Measurements from ENCODE around the gene UBL5.
A peak's percentile ranks its signal among the peaks of the same experiment; 100 is the strongest.

UBL5 gene

GRCh38 chr19:9792206-9793070, 35.3 kb upstream of the UBL5 start:
- Histone ChIP-seq H3K79me2 (ENCODE audit: control insufficient read depth, low read length) (no peaks in the 10 kb centered on the region), H3K36me3 (ENCODE audit: control insufficient read depth, low read length) (no peaks in the 10 kb centered on the region), H3F3A (ENCODE audit: control insufficient read depth, insufficient read depth) (peaks cover 8% of the 10 kb centered on the region), H3K27me3 (ENCODE audit: control insufficient read depth, low read length) (no peaks in the 10 kb centered on the region), H3K9me2 (replicated peaks; ENCODE audit: control insufficient read depth, low read length) (no peaks in the 10 kb centered on the region), H3K4me3 (ENCODE audit: low read length) (peak overlapping the region; percentile 96), H4K20me1 (ENCODE audit: control insufficient read depth, insufficient read depth, low read depth, low read length) (no peaks in the 10 kb centered on the region), H3K27ac (ENCODE audit: low read depth, low read length) (peak overlapping the region; percentile 41), H3K9me3 (ENCODE audit: control insufficient read depth, insufficient read depth, low read length) (no peaks in the 10 kb centered on the region), H3K4me2 (ENCODE audit: low read length) (peak overlapping the region; percentile 99), H3K4me1 (ENCODE audit: control insufficient read depth, low read length) (peaks cover 16% of the 10 kb centered on the region)
- TF ChIP-seq CTCF (IDR thresholded peaks at IDR 0.05; ENCODE audit: low read depth, low read length, poor library complexity, severe bottlenecking) = no peak
- TF ChIP-seq EZH2phosphoT487 (IDR thresholded peaks at IDR 0.05; ENCODE audit: borderline replicate concordance, low read length) = no peak

GRCh38 chr19:9793071-9793591, 34.6 kb upstream of the UBL5 start:
- peaks cover 8% of the 10 kb centered on the region for H3F3A ChIP-seq (ENCODE audit: control insufficient read depth, insufficient read depth)
- H3K27me3 ChIP-seq (ENCODE audit: control insufficient read depth, low read length) = no peaks in the 10 kb centered on the region
- H3K4me1 ChIP-seq (ENCODE audit: control insufficient read depth, low read length) = peaks cover 16% of the 10 kb centered on the region
- H3K4me3 ChIP-seq (ENCODE audit: low read length) = peak overlapping the region; percentile 96
- H3K36me3 ChIP-seq (ENCODE audit: control insufficient read depth, low read length) = no peaks in the 10 kb centered on the region
- H3K79me2 ChIP-seq (ENCODE audit: control insufficient read depth, low read length) = no peaks in the 10 kb centered on the region
- H3K9me2 ChIP-seq (replicated peaks; ENCODE audit: control insufficient read depth, low read length) = no peaks in the 10 kb centered on the region
- H3K4me2 ChIP-seq (ENCODE audit: low read length) = peak overlapping the region; percentile 99
- TF ChIP-seq CTCF (IDR thresholded peaks at IDR 0.05; ENCODE audit: low read depth, low read length, poor library complexity, severe bottlenecking) = no peak
- no peak for TF ChIP-seq EZH2phosphoT487 (IDR thresholded peaks at IDR 0.05; ENCODE audit: borderline replicate concordance, low read length)
- no peaks in the 10 kb centered on the region for H3K9me3 ChIP-seq (ENCODE audit: control insufficient read depth, insufficient read depth, low read length)
- no peaks in the 10 kb centered on the region for H4K20me1 ChIP-seq (ENCODE audit: control insufficient read depth, insufficient read depth, low read depth, low read length)
- peak overlapping the region; percentile 41; the same call in 1 of the 2 replicates for H3K27ac ChIP-seq (ENCODE audit: low read depth, low read length)

- H3K4me1 ChIP-seq (ENCODE audit: control insufficient read depth, low read length) = peaks cover 14% of the 10 kb centered on the region
- H4K20me1 ChIP-seq (ENCODE audit: control insufficient read depth, insufficient read depth, low read depth, low read length) = no peaks in the 10 kb centered on the region
- TF ChIP-seq EZH2phosphoT487 (IDR thresholded peaks at IDR 0.05; ENCODE audit: borderline replicate concordance, low read length) = no peak
- peak; percentile 86 for TF ChIP-seq CTCF (IDR thresholded peaks at IDR 0.05; ENCODE audit: low read depth, low read length, poor library complexity, severe bottlenecking)
- no peaks in the 10 kb centered on the region for H3K27me3 ChIP-seq (ENCODE audit: control insufficient read depth, low read length)
- H3K9me3 ChIP-seq (ENCODE audit: control insufficient read depth, insufficient read depth, low read length) = no peaks in the 10 kb centered on the region
- no peaks in the 10 kb centered on the region for H3K9me2 ChIP-seq (replicated peaks; ENCODE audit: control insufficient read depth, low read length)
- no peaks in the 10 kb centered on the region for H3K36me3 ChIP-seq (ENCODE audit: control insufficient read depth, low read length)
- H3K79me2 ChIP-seq (ENCODE audit: control insufficient read depth, low read length) = no peaks in the 10 kb centered on the region
- H3K4me2 ChIP-seq (ENCODE audit: low read length) = no peak overlapping the region
- no peak overlapping the region for H3K27ac ChIP-seq (ENCODE audit: low read depth, low read length)
- H3F3A ChIP-seq (ENCODE audit: control insufficient read depth, insufficient read depth) = peaks cover 8% of the 10 kb centered on the region
- H3K4me3 ChIP-seq (ENCODE audit: low read length) = no peak overlapping the region
These were observed 31.5 kb upstream of the UBL5 start for GRCh38 chr19:9796113-9796773.

Data from DOHH2 (cell line).